Neuronal stem cell (in vitro differentiated cells): ENCODE measurements around the gene BCAS3.
A peak's percentile ranks its signal among the peaks of the same experiment; 100 is the strongest.

Source experiments
- DNase-seq: peaks from one replicate; pipeline ENCODE4 v3.0.0-alpha.2; 2013; ENCODE audit warnings: low spot score
- H2AFZ ChIP-seq: one replicate; pipeline ENCODE4 v1.6.1; 2013; ENCODE audit warnings: mild to moderate bottlenecking, low read length, inconsistent platforms
- H2AK5ac ChIP-seq: 2 replicates; pipeline ENCODE4 v1.6.1; 2013; ENCODE audit warnings: low read depth, mild to moderate bottlenecking, inconsistent platforms, low read length, moderate library complexity, mixed read lengths
- H2BK120ac ChIP-seq: 2 replicates; pipeline ENCODE4 v1.6.1; 2013; ENCODE audit warnings: low read depth, mild to moderate bottlenecking, inconsistent platforms, low read length, moderate library complexity, mixed read lengths
- H2BK12ac ChIP-seq: one replicate; pipeline ENCODE4 v1.6.1; 2013; ENCODE audit warnings: low read length, inconsistent platforms
- H2BK15ac ChIP-seq: 2 replicates; pipeline ENCODE4 v1.6.1; 2013; ENCODE audit warnings: mild to moderate bottlenecking, low read length, inconsistent platforms, mixed read lengths
- H2BK5ac ChIP-seq: one replicate; pipeline ENCODE4 v1.6.1; 2013; ENCODE audit warnings: inconsistent platforms, mild to moderate bottlenecking, low read length, moderate library complexity
- H3K14ac ChIP-seq: one replicate; pipeline ENCODE4 v1.6.1; 2013; ENCODE audit warnings: low read length, inconsistent platforms
- H3K18ac ChIP-seq: 2 replicates; pipeline ENCODE4 v1.6.1; 2013; ENCODE audit warnings: low read length, inconsistent platforms
- H3K23ac ChIP-seq: 2 replicates; pipeline ENCODE4 v1.6.1; 2013; ENCODE audit warnings: low read depth, mild to moderate bottlenecking, mixed read lengths, low read length, inconsistent platforms; ENCODE audit not compliant: poor library complexity
- H3K27ac ChIP-seq: replicated peaks from 3 replicates; pipeline ENCODE4 v1.5.1; 2013; ENCODE audit warnings: low read length, inconsistent platforms
- H3K27me3 ChIP-seq, 3 experiments: 2 replicates each; pipeline ENCODE4 v1.6.1; 2013; ENCODE audit warnings: low read length in 3 of 3, mild to moderate bottlenecking in 2 of 3, inconsistent platforms in 1 of 3, low read depth in 1 of 3, mixed read lengths in 1 of 3, moderate library complexity in 1 of 3; ENCODE audit not compliant: control insufficient read depth in 3 of 3, insufficient read depth in 3 of 3
- H3K36me3 ChIP-seq, 2 donors: replicated peaks in 1 of 2; 2 replicates each; pipeline ENCODE4 v1.6.1; 2013; ENCODE audit warnings: low read length in 2 of 2; ENCODE audit not compliant: control insufficient read depth in 2 of 2, insufficient read depth in 2 of 2
- H3K4ac ChIP-seq: 2 replicates; pipeline ENCODE4 v1.6.1; 2013; ENCODE audit warnings: inconsistent platforms, mild to moderate bottlenecking, low read length, moderate library complexity
- H3K4me1 ChIP-seq, 2 donors: 1 replicate in 1 of 2; 2 replicates in 1 of 2; pipeline ENCODE4 v1.6.1; 2013; ENCODE audit warnings: low read length in 2 of 2, low read depth in 1 of 2; ENCODE audit not compliant: control insufficient read depth in 2 of 2, insufficient read depth in 1 of 2
- H3K4me2 ChIP-seq: one replicate; pipeline ENCODE4 v1.6.1; 2013; ENCODE audit warnings: mild to moderate bottlenecking, low read length, inconsistent platforms; ENCODE audit not compliant: insufficient read depth, poor library complexity, severe bottlenecking
- H3K4me3 ChIP-seq, 2 donors: 2 replicates each; pipeline ENCODE4 v1.5.1; 2013; ENCODE audit warnings: low read length in 2 of 2, mild to moderate bottlenecking in 2 of 2, inconsistent platforms in 1 of 2, moderate library complexity in 1 of 2
- H3K79me1 ChIP-seq: one replicate; pipeline ENCODE4 v1.6.1; 2013; ENCODE audit warnings: low read depth, mild to moderate bottlenecking, inconsistent platforms, low read length, moderate library complexity
- H3K9ac ChIP-seq: one replicate; pipeline ENCODE4 v1.6.1; 2013; ENCODE audit warnings: mild to moderate bottlenecking, low read depth, low read length, inconsistent platforms; ENCODE audit not compliant: poor library complexity
- H3K9me3 ChIP-seq, 2 donors: replicated peaks in 1 of 2; 2 replicates each; pipeline versions ENCODE3 to v1.6.1; 2013; ENCODE audit warnings: low read length in 2 of 2, mild to moderate bottlenecking in 2 of 2, inconsistent platforms in 1 of 2, low read depth in 1 of 2, mixed read lengths in 1 of 2, moderate library complexity in 1 of 2; ENCODE audit not compliant: control insufficient read depth in 2 of 2, insufficient read depth in 1 of 2
- H4K8ac ChIP-seq: one replicate; pipeline ENCODE4 v1.6.1; 2013; ENCODE audit warnings: low read depth, mild to moderate bottlenecking, inconsistent platforms, low read length, moderate library complexity
- H4K91ac ChIP-seq: one replicate; pipeline ENCODE4 v1.6.1; 2013; ENCODE audit warnings: low read length, low read depth, mild to moderate bottlenecking, inconsistent platforms; ENCODE audit not compliant: poor library complexity
- WGBS, 2 donors: extraction: QIAGEN DNeasy Blood & Tissue Kit; methylation state at CpG; one replicate each; pipeline ENCODE4 v1.1.7; 2013; ENCODE audit warnings: missing lambda C conversion rate in 2 of 2, mixed read lengths in 1 of 2; ENCODE audit not compliant: insufficient read length in 2 of 2, insufficient replicate concordance in 1 of 2; ENCODE audit errors: extremely low coverage in 2 of 2; 5-methylcytosine and 5-hydroxymethylcytosine counted together

Gene BCAS3

GRCh38 chr17:61422116-61422799, 744.6 kb downstream of the BCAS3 start:
- H3K18ac ChIP-seq: no peak overlapping the region
- no peak overlapping the region for H3K4ac ChIP-seq
- H4K91ac ChIP-seq: no peak overlapping the region
- no peak overlapping the region for H2AK5ac ChIP-seq
- H2BK5ac ChIP-seq: no peak overlapping the region
- H3K9me3 ChIP-seq: no peaks in the 10 kb centered on the region
- no peak overlapping the region for H3K23ac ChIP-seq
- no peak overlapping the region for H2BK12ac ChIP-seq
- H3K79me1 ChIP-seq: no peaks in the 10 kb centered on the region
- no peak overlapping the region for H3K27ac ChIP-seq
- H3K36me3 ChIP-seq: no peaks in the 10 kb centered on the region
- H3K4me1 ChIP-seq: peaks cover 0 to under 1% of the 10 kb centered on the region in 2 donors
- H4K8ac ChIP-seq: no peak overlapping the region
- no peak overlapping the region for H2BK120ac ChIP-seq
- H3K9ac ChIP-seq: no peak overlapping the region
- no peak overlapping the region for H2BK15ac ChIP-seq
- WGBS, 2 donors: no CpG with 5 or more reads among the region's 5 CpGs
- no peak overlapping the region for H3K14ac ChIP-seq
- no peak overlapping the region for H2AFZ ChIP-seq
- no peak overlapping the region for H3K4me3 ChIP-seq
- no peak for DNase-seq
- peaks cover 0 to 30% (median 0%) of the 10 kb centered on the region in 3 experiments for H3K27me3 ChIP-seq
- H3K4me2 ChIP-seq: no peak overlapping the region

- no peak overlapping the region for H3K18ac ChIP-seq
- H3K4ac ChIP-seq: no peak overlapping the region
- H2BK15ac ChIP-seq: no peak overlapping the region
- H4K91ac ChIP-seq: no peak overlapping the region
- no peaks in the 10 kb centered on the region for H3K4me1 ChIP-seq
- H3K27me3 ChIP-seq: peaks cover 0 to 35% (median 0%) of the 10 kb centered on the region in 3 experiments
- no peak overlapping the region for H2BK5ac ChIP-seq
- H3K14ac ChIP-seq: no peak overlapping the region
- no peak overlapping the region for H4K8ac ChIP-seq
- WGBS, 2 donors: no CpG with 5 or more reads among the region's 2 CpGs
- no peak for DNase-seq
- no peak overlapping the region for H2BK12ac ChIP-seq
- no peak overlapping the region for H2AFZ ChIP-seq
- H3K36me3 ChIP-seq: no peaks in the 10 kb centered on the region
- H3K79me1 ChIP-seq: no peaks in the 10 kb centered on the region
- no peak overlapping the region for H2BK120ac ChIP-seq
- H3K4me2 ChIP-seq: no peak overlapping the region
- H3K9me3 ChIP-seq: no peaks in the 10 kb centered on the region
- no peak overlapping the region for H3K27ac ChIP-seq
- H3K4me3 ChIP-seq: no peak overlapping the region
- no peak overlapping the region for H3K23ac ChIP-seq
- H2AK5ac ChIP-seq: no peak overlapping the region
- H3K9ac ChIP-seq: no peak overlapping the region
Measured at GRCh38 chr17:61422869-61423268, 745.2 kb downstream of the BCAS3 start.

GRCh38 chr17:61423967-61424649, 746.5 kb downstream of the BCAS3 start:
- DNase-seq: no peak
- no peak overlapping the region for H3K18ac ChIP-seq
- no peak overlapping the region for H3K4ac ChIP-seq
- no peaks in the 10 kb centered on the region for H3K9me3 ChIP-seq
- H3K4me2 ChIP-seq: no peak overlapping the region
- no peak overlapping the region for H4K8ac ChIP-seq
- H3K9ac ChIP-seq: no peak overlapping the region
- H3K27me3 ChIP-seq: peaks cover 0 to 37% (median 0%) of the 10 kb centered on the region in 3 experiments
- no peak overlapping the region for H2BK120ac ChIP-seq
- no peaks in the 10 kb centered on the region for H3K79me1 ChIP-seq
- H3K14ac ChIP-seq: no peak overlapping the region
- no peaks in the 10 kb centered on the region for H3K36me3 ChIP-seq
- H2BK12ac ChIP-seq: no peak overlapping the region
- WGBS, 2 donors: no CpG with 5 or more reads among the region's 10 CpGs
- no peak overlapping the region for H2BK15ac ChIP-seq
- H2BK5ac ChIP-seq: no peak overlapping the region
- no peak overlapping the region for H3K27ac ChIP-seq
- H4K91ac ChIP-seq: no peak overlapping the region
- H2AK5ac ChIP-seq: no peak overlapping the region
- no peak overlapping the region for H3K23ac ChIP-seq
- H3K4me3 ChIP-seq: no peak overlapping the region
- no peaks in the 10 kb centered on the region for H3K4me1 ChIP-seq
- H2AFZ ChIP-seq: no peak overlapping the region

- no peak overlapping the region for H3K4me3 ChIP-seq
- no peak overlapping the region for H3K27ac ChIP-seq
- H3K27me3 ChIP-seq: peaks cover 0 to 25% (median 0%) of the 10 kb centered on the region in 3 experiments
- H2BK15ac ChIP-seq: no peak overlapping the region
- no CpG with 5 or more reads among the region's 11 CpGs for WGBS, 2 donors
- no peak overlapping the region for H4K8ac ChIP-seq
- no peak overlapping the region for H3K9ac ChIP-seq
- no peak overlapping the region for H2AFZ ChIP-seq
- H3K18ac ChIP-seq: peak overlapping the region; percentile 11
- no peak for DNase-seq
- H3K4me1 ChIP-seq: no peaks in the 10 kb centered on the region
- no peaks in the 10 kb centered on the region for H3K36me3 ChIP-seq
- H2AK5ac ChIP-seq: no peak overlapping the region
- no peak overlapping the region for H3K4me2 ChIP-seq
- no peak overlapping the region for H3K14ac ChIP-seq
- H3K9me3 ChIP-seq: no peaks in the 10 kb centered on the region
- no peak overlapping the region for H2BK120ac ChIP-seq
- no peaks in the 10 kb centered on the region for H3K79me1 ChIP-seq
- H3K23ac ChIP-seq: peak overlapping the region; percentile 6
- no peak overlapping the region for H2BK5ac ChIP-seq
- H3K4ac ChIP-seq: no peak overlapping the region
- no peak overlapping the region for H4K91ac ChIP-seq
- no peak overlapping the region for H2BK12ac ChIP-seq
Measured at GRCh38 chr17:61425682-61426481, 748.2 kb downstream of the BCAS3 start.
